Activated T-cell treated with anti-CD3 and anti-CD28 coated beads, Interleukin-2, amount 50 U/mL, for 48 hours (primary cell): ENCODE data around the gene PFKFB3.
A peak's percentile ranks its signal among the peaks of the same experiment; 100 is the strongest.
"Not testable (repeated sequence)": the region's sequence is repeated elsewhere in the genome, so short reads cannot be mapped to it uniquely, and the experiment has no call there.

Experiments used
- DNase-seq, 2 experiments: peaks; one replicate each; pipeline ENCODE4 v3.0.0-alpha.2; 2020

Gene PFKFB3

GRCh38 chr10:6202684-6203330 lies at the start of gene PFKFB3:
TSS of gene PFKFB3 (plus strand) at chr10:6202932. CDS start at chr10:6203261, 329 bp downstream.
- peak; percentile 97 to 98 for DNase-seq

GRCh38 chr10:6153845-6154244 lies 48.9 kb upstream of the PFKFB3 start:
- no peak for DNase-seq

DNA sequence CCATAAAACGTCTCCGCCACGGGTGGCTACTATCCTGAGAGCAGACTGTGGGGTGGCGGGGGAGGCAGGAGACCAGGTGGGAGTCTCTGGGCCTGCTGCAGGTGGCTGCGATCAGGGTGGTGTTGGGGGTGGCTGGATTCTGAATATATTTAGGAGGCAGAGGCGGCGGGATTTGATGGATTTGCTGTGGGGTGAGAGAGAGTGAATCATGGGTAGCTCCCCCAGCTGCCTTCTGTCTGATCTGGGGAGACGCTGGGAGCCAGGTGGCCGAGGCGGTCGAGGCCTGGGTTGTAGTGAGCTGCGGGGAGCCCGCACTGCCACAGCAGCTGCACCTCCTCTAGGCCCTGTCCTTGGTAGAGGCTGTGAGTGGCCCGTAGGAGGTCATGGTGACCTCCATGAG lies 48.2 kb upstream of the PFKFB3 start:
- no peak for DNase-seq

DNA sequence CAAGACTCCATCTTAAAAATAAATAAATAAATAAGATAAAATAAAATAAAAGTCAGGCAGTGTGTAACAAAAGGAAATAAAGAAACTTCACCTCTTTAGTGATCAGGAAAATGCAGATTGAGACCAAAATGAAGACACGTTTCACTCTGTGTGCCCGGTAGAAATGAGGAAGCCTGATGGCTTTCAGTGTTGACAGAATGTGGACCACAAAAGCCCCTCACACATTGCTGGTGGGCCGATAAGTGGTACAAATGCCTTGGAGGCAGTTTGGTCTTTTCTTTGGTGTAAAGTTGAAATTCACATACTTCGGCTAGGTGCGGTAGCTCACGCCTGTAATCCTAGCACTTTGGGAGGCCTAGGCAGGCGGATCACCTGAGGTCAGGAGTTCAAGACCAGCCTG lies 44.5 kb upstream of the PFKFB3 start:
- DNase-seq: no peak

DNA sequence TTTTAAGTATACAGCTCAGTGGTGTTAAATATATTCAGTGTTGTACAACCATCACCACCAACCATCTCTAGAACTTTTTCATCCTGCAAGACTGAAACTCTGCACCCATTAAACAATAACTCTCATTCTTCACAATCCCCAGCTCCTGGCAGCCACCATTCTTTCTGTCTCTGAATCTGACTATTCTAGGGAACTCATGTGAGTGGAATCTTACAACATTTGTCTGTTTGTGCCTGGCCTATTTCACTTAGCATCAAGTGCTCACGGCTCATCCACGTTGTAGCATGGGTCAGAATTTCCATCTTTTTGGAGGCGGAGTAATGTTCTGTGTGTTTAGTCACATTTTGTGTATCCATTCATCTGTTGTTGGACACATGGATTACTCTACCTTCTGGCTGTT lies 40.8 kb upstream of the PFKFB3 start:
- no peak for DNase-seq

GRCh38 chr10:6162589-6163356 lies 40.0 kb upstream of the PFKFB3 start:
- DNase-seq: no peak

DNA sequence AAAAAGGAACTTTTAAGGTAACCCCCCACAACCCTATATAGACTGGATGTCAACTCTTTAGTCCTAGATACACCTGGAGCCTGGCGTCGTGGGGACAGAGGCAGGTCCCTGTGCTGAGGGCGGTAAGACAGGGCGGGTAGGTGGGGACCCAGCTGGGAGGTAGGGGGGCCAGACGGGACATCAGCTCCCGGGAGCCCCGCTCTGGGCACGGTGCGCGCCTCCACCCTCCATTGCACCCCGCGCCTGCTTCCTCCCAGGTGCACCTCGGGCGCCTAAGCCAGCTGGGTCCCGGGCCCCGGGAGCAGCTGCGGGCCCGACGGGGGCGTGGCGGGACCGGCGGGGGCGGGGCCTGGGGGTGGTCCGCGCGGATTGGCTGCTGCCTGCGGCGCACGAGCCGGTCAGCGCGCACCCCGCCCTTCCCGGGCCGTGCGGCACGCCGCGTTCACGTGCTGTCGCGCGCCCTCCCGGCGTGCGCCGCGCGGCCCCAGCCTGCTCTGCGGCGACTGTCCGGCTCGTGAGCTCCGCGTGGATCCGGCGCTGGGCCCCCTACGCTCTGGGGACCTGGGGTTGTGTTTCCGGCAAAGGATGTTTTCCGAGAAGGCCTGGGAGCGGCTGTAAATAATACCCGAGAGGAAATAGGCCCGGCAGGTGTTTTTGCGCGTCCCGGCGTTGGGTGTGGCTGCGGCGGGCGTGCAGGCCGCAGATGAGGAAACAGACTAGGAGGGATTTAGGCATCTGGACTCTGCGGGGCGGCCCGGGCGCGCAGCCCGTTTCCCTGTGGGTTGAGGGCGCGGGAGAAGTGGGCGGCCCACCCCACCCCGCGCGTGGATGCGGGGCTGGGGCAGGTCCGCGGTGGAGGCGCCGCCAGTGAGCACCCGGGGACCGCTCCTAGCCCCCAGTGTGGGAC lies 39.1 kb upstream of the PFKFB3 start:
- peak; percentile 90 to 94 for DNase-seq

GRCh38 chr10:6164271-6165095 lies 38.2 kb upstream of the PFKFB3 start:
- peak; percentile 44 to 50 for DNase-seq

GRCh38 chr10:6165221-6165725 lies 37.5 kb upstream of the PFKFB3 start:
- DNase-seq: no peak

DNA sequence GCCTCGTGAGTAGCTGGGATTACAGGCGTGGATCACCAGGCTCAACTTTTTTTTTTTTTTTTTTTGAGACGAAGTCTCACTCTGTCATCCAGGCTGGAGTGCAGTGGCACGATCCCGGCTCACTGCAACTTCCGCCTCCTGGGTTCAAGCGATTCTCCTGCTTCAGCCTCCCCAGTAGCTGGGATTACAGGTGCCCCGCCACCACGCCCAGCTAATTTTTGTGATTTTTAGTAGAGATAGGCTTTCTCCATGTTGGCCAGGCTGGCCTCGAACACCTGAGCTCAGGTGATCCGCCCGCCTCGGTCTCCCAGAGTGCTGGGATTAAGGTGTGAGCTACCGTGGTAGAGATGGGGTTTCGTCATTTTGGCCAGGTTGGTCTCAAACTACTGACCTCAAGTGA lies 36.8 kb upstream of the PFKFB3 start:
- DNase-seq: not testable (repeated sequence)

DNA sequence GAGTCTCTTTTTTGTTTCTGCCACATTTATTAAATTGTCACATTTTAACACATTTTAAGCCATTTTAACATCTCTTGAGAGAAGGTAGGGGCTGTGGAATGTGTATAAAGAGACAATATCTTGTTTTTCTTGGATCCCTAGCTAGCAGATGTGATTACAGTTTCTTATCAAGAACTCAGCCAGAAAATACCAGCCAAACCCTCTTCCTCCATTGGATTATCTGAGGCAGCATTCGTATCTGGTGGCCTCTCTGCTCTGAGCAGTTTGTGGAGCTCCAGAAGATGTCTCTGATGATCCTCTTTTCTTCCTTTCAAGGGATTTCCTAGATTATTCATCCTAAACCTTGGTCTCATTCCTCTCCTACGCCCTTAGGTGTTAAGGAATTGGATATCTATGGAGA lies 35.3 kb upstream of the PFKFB3 start:
- DNase-seq: no peak

DNA sequence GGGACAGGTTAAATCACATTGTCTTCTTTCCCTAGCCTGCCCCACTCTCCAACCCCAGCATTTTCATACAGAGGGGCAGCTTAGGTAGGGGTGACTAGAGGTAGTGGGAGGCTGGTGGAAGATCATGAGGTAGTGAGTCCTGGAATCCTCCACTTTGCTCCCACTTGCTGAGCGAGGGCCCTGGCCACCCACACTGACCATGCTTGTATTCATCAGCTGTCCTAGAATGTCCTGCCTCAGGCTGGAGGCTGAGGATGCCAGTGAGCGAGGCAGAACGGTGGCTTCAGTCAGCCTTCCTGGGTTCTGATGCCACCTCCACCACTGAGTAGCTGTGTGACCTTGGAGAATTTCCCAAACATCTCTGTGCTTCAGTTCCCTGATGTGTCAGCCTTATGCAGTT lies 34.6 kb upstream of the PFKFB3 start:
- no peak for DNase-seq

- DNase-seq: no peak
Observed at GRCh38 chr10:6170638-6171037, 32.1 kb upstream of the PFKFB3 start.

DNA sequence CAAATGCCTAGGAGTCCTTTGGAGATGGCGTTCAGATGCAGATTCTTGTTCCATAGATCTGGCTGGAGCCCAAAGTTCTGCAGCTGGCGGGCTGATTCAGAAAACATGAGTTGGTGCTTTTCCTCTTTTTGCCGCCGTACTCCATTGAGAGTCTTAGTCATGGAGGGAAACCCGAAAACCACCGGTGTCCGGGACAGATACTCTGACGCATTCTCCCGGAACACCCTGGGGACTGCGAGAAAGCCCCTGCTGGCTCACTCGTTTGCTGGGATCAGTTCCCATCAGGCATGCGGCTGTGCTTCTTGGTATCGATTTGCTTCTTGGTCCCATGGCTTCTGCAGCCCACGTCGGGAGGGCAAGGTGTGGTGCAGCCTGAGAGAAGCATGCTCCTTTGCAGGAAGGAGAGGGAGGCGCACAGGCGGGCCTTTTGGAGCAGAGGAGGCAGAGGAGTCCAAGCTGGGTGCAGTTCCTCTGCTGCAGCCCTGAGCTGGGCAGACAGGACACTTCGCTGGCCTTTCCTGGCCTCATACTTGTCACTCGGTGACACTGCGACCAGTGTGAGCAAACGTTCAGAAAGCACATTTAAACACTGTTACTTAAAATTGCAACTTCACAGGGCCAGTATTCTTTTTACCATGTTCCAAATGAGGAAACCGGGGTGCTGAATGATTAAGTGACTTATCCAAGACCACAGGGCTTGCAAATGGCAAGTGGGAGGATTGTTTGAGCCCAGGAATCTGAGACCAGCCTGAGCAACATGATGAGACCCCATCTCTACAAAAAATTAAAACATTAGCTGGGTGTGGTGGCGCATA lies 30.6 kb upstream of the PFKFB3 start:
- DNase-seq: peak; percentile 54 to 64

GRCh38 chr10:6173203-6173602 lies 29.5 kb upstream of the PFKFB3 start:
- DNase-seq: peak; percentile 76 to 77

- no peak for DNase-seq
Observed at GRCh38 chr10:6174201-6174874, 28.4 kb upstream of the PFKFB3 start.

- no peak for DNase-seq
Observed at GRCh38 chr10:6175329-6176055, 27.2 kb upstream of the PFKFB3 start.

DNA sequence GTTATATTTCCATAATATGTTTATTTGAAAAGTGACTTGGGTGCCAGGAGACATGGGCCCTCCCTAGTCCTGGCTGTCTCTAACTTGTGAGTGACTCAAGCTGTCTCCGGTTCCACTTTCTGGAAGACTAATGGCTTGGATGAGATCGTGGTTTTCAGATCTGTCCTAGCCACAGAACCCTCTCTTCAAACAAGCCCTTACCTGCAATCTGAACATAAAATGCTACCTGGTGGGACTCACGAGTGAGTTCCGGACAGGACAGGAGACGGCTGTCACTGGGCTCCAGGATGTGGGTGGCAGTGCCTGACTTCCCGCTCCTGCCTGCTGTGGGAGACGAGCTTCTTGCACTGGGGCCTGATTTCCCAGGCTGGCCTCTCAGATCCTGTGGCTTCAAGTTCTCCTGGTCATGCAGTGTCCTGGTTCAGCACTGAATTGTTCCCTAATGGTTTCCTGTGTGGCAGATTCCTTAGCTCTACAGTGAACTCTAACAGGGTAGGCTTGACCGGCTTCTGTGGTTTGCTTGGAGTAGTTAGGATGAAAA lies 26.0 kb upstream of the PFKFB3 start:
- DNase-seq: no peak

- DNase-seq: no peak
Observed at GRCh38 chr10:6177880-6178281, 24.9 kb upstream of the PFKFB3 start.

DNA sequence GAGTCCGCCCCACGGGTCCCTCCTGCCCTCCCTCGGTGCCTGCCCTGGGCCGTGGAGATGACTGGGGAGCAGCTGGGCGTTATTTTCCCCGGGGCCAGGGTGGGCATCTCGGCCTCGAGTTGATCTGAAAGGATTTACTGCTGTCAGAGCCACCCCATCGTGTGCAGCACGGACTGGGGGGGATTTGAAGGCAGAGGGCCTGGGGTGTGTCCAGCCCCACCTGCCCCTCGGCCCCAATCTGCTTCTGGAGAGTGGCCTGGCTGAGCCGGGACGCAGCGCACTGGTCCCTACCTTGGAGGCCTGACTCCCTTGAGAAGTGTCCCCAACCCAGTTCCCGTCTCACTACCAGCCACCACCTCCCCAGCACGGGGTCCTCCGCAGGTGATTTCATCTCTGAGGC lies 24.2 kb upstream of the PFKFB3 start:
- DNase-seq: no peak
